Renal cortical epithelial cell (primary cell): ENCODE data around the gene GID8. TPM values are rescaled to one million over a fixed set of nuclear protein-coding genes. Genes with fewer than 3 reads are reported as not detected.

Experiments
- DNase-seq: peaks from one replicate; pipeline ENCODE4 v3.0.0-alpha.2; 2011; ENCODE audit warnings: low read depth
- total RNA-seq: library from RNA; depleted of rRNA; stranded (reverse); fragments of >200 nt; gene quantifications from 2 replicates; pipeline ENCODE4 v1.2.3, GENCODE V29; 2014

The GID8 gene
- total RNA-seq, 1 donor from 2014 or later: 47.5 TPM

DNA sequence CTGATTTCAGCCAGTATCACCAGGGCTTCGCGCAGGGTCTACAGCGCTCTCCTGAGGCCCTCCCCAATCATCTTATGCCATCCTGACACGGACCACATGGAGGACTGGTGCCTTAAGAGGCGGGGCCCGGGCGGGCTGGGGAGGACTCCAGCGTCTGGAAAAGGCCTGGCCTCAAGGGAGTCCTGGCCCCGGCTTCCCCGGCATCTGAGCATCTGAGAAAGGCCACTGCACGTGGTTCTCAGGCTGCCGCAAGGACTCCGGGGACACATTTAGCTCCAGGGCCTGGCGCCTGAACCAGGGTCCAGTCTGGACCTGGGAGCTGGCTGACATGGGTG, 47.5 kb downstream of the GID8 start:
- DNase-seq: no peak

GRCh38 chr20:62986257-62986800, 48.4 kb downstream of the GID8 start:
- no peak for DNase-seq

DNA sequence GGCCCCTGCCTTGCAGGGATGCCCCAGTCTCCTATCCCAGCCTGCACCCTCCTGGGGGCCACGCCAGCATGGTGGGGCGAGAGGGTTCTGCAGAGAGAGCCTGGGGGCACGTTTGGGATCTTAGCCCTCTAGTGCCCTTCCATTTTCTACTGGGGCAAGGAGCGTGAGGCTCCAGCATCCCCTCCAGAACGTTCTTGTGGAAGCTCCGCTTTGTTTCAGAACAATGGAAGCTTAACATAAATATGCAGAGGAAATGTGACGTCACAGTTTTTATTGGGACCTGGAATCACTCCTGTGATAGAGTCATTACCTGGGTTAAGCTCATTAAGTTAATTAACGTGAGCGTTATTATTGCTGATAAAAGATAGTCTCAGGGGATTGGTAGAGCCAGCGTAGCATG, 49.2 kb downstream of the GID8 start:
- no peak for DNase-seq

GRCh38 chr20:62989201-62989601, 51.3 kb downstream of the GID8 start:
- DNase-seq: no peak

DNA sequence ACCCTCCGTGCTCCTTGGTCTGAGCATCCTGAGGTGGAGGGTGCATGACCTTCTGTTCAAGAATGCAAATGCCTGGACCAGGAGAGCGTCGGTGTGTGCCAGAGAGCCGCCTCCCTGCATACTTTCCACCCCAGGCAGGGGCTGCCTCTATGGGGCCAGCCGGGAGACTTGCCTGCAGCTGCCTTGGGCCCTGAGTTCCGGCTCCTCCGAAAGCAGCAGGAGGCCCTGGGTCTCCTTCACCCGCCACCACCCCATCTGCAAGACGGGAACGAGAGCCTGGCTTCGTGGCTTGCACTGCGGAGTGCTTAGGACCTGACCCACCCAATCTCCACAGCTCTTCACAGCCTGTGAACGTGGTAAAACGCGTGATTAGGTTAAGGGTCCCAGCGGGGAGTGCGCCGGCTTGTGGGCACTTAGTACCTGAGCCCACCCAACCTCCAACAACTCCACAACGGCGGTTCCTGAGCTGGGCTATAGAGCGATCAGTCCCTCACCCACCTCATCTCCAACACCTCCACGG, 52.4 kb downstream of the GID8 start:
- no peak for DNase-seq

DNA sequence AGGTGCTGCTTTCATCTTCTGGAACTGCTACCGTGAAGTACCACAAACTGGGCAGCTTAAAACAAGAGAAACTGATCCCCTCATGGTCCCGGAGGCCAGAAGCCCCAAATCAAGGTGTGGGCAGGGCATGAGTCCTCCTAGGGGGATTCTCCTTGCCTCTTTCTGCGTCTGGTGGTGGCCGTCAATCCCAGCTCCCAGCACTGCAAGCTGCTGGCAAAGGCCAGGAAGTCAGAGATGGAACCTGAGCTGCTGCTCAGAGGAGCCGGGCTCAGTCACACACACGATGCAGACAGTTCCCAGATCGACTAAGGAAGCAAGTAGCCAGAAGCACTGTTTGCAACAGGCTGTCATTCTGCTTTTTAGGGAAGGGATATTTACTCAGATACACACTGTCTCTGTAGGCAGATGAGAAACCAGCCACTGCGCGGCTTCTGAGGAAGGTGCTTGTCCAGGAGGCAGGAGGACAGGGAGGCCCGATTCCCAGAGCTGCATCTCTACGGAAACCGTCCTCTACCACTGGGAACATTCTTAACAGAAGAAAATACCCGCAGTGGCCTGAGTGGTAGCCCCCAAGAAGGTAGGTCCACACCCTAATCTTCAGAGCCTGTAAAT, 53.4 kb downstream of the GID8 start:
- no peak for DNase-seq

DNA sequence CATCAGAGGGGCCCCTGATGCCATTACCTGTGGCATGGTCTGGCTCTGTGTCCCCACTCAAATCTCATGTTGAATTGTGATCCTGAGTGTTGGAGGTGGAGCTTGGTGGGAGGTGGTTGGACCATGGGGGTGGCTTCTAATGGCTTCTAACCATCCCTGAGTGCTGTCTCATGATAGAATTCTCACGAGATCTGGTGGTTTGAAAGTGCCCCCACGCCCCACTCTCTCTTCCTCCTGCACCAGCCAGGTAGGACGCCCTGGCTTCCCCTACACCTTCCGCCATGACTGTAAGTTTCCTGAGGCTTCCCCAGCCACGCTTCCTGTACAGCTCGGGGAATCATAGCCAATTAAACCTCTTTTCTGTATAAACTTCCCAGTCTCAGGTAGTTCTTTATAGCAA, 53.9 kb downstream of the GID8 start:
- no peak for DNase-seq

GRCh38 chr20:62993856-62994494, 56.0 kb downstream of the GID8 start:
- no peak for DNase-seq

- no peak for DNase-seq
Measured at GRCh38 chr20:62994869-62995281, 56.9 kb downstream of the GID8 start.

DNA sequence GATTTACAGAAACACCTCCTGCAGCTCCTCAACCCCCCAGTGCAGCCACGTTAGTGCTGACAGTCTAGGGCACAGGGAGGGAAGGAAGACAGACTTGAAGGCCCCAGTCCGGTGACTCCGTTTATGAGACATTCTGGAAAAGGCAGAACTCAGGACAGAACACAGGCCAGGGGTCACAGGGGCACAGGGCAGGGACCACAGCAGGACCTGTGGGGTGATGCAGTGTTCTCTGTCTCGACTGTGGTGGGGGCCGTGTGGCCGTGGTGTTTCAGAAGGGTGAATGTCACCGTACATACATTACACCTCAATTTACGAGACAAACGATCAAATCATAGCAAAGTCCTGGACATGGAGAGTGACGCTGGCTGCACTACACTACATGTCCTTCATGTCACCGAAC, 57.5 kb downstream of the GID8 start:
- no peak for DNase-seq

DNA sequence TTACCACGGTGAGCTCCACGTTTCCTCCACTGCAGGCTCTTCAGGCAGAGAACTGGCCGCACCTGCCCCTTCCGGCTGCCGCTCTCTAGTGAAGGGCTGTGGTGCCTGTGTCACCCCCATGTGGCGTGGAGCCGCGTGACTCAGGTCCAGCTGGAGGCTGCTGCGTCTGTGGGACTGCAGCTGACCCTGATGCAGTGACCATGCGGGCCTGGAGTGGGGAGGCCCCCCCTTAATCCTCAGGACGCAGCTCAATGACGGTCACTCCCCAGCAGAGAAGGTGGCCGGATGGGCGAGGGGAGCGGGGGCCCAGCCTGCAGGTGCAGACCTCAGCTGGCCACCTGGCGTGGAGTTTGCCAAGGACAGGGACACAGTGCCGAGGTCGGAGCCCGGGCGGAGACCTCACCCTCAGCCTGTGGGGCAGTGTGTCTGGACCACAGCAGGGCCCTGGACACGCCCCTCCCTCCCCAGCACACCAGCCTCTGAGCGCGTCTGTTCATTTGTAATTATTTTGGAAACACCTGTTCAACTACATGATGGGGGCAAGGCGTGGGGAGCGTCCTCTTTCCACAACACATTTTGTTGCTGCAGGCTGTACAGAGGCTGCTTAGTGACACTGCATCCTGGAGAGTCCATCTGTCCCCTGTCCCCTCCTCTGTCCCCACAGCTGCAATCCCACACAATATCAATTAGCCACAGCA, 58.1 kb downstream of the GID8 start:
- no peak for DNase-seq

- DNase-seq: no peak
Measured at GRCh38 chr20:62996596-62996982, 58.6 kb downstream of the GID8 start.

GRCh38 chr20:62997417-62998035, 59.6 kb downstream of the GID8 start:
- no peak for DNase-seq

Other genes starting within 250 kb of the GID8 start
- gene NTSR1, start 229.3 kb upstream of the GID8 start, total RNA-seq: not detected in 2 replicates
- 12.7 and 24.3 TPM in 2 replicates for gene MRGBP, start 141.7 kb upstream of the GID8 start, total RNA-seq
- gene OGFR, start 133.3 kb upstream of the GID8 start, total RNA-seq: 35.3 and 45.8 TPM in 2 replicates
- gene COL9A3, start 121.1 kb upstream of the GID8 start, total RNA-seq: 0.05 and 0.35 TPM in 2 replicates
- 10.4 and 11.7 TPM in 2 replicates for gene TCFL5, start 76.3 kb upstream of the GID8 start, total RNA-seq
- gene DIDO1, start 11.6 kb upstream of the GID8 start, total RNA-seq: 25.7 and 58.1 TPM in 2 replicates
- 0.65 and 3.3 TPM in 2 replicates for gene SLC17A9, start 14.6 kb downstream of the GID8 start, total RNA-seq
- not detected in 2 replicates for gene BHLHE23, start 68.8 kb downstream of the GID8 start, total RNA-seq